HepG2 (cell line): ENCODE measurements around the gene NXPH4. TPM values are rescaled to one million over a fixed set of nuclear protein-coding genes. Genes with fewer than 3 reads are reported as not detected.

Experiments
- CENPT ChIP-seq: sonication (generic); formaldehyde crosslinking; IDR thresholded peaks from 2 replicates; pipeline ENCODE4 v1.8.0; 2022; ENCODE audit warnings: low read depth, mild to moderate bottlenecking, moderate library complexity, missing genetic modification reagents
- RAD21 ChIP-seq: fragments of 450-650 bp; formaldehyde crosslinking; IDR thresholded peaks from 2 replicates; pipeline ENCODE4 v1.5.0; 2020; ENCODE audit warnings: mild to moderate bottlenecking
- TEAD2 ChIP-seq: sonication (generic); formaldehyde crosslinking; IDR thresholded peaks from 2 replicates; pipeline ENCODE4 v1.9.0; 2021; ENCODE audit warnings: missing genetic modification reagents
- TMF1 ChIP-seq: sonication (generic); formaldehyde crosslinking; IDR thresholded peaks from 2 replicates; pipeline ENCODE4 v1.8.1; 2022; ENCODE audit warnings: low read depth, missing genetic modification reagents
- ZBTB3 ChIP-seq: sonication (generic); formaldehyde crosslinking; IDR thresholded peaks from 2 replicates; pipeline ENCODE4 v1.4.0; 2020; ENCODE audit warnings: low read depth, mild to moderate bottlenecking, moderate library complexity, missing genetic modification reagents, borderline replicate concordance
- ZNF501 ChIP-seq: sonication (generic); formaldehyde crosslinking; IDR thresholded peaks from 2 replicates; pipeline ENCODE4 v1.5.1; 2020; ENCODE audit warnings: mild to moderate bottlenecking, moderate library complexity, missing genetic modification reagents
- polyA plus RNA-seq, 8 experiments: library from polyadenylated mRNA; depleted of rRNA in 3 of 8; stranded (reverse) in 7 of 8; unstranded in 1 of 8; fragments of >200 nt; fragmentation: Illumina TruSeq in 4 of 8; extraction: Trizol in 4 of 8; gene quantifications; 2 replicates each; pipeline versions ENCODE4 v1.2.1 to v1.2.3, GENCODE V29; 2011 to 2016; ENCODE audit warnings: low read depth in 4 of 8, missing spikeins in 1 of 8, mixed read lengths in 1 of 8; ENCODE audit not compliant: insufficient read depth in 1 of 8
- total RNA-seq, 5 experiments: library from RNA; depleted of rRNA; stranded (reverse); fragments of >200 nt; fragmentation: Illumina TruSeq; extraction: Trizol; gene quantifications; 2 replicates each; pipeline ENCODE4 v1.2.3, GENCODE V29; 2016; ENCODE audit warnings: low read depth in 1 of 5
- TF ChIP-seq, protein P1 (sequence below): sonication (generic); formaldehyde crosslinking; IDR thresholded peaks from 2 replicates; pipeline ENCODE4 v1.4.0; 2020; ENCODE audit warnings: missing genetic modification reagents
- TF ChIP-seq, protein P2 (sequence below): sonication (generic); formaldehyde crosslinking; IDR thresholded peaks from 2 replicates; pipeline ENCODE4 v1.4.0; 2020; ENCODE audit warnings: missing genetic modification reagents
- TF ChIP-seq, protein P3 (sequence below): sonication (generic); formaldehyde crosslinking; IDR thresholded peaks from 2 replicates; pipeline ENCODE4 v1.4.0; 2020; ENCODE audit warnings: missing genetic modification reagents, borderline replicate concordance
- TF ChIP-seq, protein P4 (sequence below): sonication (generic); formaldehyde crosslinking; IDR thresholded peaks from 2 replicates; pipeline ENCODE4 v1.5.1; 2020; ENCODE audit warnings: mild to moderate bottlenecking, missing genetic modification reagents, moderate library complexity
- TF ChIP-seq, protein P5 (sequence below): sonication (generic); formaldehyde crosslinking; IDR thresholded peaks from 2 replicates; pipeline ENCODE4 v1.8.0; 2022; ENCODE audit warnings: mild to moderate bottlenecking, missing genetic modification reagents, moderate library complexity

Gene NXPH4
- total and polyA plus RNA-seq, 2 of the 13 experiments (the other 11 are each of a cell fraction or from before 2014, with no cell fraction given): 0.13 TPM; not detected in 1

DNA sequence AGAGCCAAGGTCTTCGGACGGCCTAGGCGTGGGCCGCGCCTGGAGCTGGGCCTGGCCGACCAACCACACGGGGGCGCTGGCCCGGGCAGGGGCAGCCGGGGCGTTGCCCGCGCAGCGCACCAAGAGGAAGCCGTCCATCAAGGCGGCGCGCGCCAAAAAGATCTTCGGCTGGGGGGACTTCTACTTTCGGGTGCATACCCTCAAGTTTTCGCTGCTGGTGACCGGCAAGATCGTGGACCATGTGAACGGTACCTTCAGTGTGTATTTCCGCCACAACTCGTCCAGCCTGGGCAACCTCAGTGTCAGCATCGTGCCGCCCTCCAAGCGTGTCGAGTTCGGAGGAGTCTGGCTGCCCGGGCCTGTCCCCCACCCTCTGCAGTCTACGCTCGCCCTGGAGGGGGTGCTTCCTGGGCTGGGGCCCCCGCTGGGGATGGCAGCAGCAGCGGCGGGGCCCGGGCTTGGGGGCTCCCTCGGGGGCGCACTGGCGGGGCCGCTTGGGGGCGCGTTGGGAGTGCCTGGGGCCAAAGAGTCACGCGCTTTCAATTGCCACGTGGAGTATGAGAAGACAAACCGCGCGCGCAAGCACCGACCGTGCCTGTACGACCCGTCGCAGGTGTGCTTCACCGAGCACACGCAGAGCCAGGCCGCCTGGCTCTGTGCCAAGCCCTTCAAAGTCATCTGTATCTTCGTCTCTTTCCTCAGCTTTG lies 8.5 kb downstream of the NXPH4 start (continued):
- TF ChIP-seq, protein P1, sequence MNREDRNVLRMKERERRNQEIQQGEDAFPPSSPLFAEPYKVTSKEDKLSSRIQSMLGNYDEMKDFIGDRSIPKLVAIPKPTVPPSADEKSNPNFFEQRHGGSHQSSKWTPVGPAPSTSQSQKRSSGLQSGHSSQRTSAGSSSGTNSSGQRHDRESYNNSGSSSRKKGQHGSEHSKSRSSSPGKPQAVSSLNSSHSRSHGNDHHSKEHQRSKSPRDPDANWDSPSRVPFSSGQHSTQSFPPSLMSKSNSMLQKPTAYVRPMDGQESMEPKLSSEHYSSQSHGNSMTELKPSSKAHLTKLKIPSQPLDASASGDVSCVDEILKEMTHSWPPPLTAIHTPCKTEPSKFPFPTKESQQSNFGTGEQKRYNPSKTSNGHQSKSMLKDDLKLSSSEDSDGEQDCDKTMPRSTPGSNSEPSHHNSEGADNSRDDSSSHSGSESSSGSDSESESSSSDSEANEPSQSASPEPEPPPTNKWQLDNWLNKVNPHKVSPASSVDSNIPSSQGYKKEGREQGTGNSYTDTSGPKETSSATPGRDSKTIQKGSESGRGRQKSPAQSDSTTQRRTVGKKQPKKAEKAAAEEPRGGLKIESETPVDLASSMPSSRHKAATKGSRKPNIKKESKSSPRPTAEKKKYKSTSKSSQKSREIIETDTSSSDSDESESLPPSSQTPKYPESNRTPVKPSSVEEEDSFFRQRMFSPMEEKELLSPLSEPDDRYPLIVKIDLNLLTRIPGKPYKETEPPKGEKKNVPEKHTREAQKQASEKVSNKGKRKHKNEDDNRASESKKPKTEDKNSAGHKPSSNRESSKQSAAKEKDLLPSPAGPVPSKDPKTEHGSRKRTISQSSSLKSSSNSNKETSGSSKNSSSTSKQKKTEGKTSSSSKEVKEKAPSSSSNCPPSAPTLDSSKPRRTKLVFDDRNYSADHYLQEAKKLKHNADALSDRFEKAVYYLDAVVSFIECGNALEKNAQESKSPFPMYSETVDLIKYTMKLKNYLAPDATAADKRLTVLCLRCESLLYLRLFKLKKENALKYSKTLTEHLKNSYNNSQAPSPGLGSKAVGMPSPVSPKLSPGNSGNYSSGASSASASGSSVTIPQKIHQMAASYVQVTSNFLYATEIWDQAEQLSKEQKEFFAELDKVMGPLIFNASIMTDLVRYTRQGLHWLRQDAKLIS (CRISPR knock-in tag): no peak
- TF ChIP-seq, protein P2, sequence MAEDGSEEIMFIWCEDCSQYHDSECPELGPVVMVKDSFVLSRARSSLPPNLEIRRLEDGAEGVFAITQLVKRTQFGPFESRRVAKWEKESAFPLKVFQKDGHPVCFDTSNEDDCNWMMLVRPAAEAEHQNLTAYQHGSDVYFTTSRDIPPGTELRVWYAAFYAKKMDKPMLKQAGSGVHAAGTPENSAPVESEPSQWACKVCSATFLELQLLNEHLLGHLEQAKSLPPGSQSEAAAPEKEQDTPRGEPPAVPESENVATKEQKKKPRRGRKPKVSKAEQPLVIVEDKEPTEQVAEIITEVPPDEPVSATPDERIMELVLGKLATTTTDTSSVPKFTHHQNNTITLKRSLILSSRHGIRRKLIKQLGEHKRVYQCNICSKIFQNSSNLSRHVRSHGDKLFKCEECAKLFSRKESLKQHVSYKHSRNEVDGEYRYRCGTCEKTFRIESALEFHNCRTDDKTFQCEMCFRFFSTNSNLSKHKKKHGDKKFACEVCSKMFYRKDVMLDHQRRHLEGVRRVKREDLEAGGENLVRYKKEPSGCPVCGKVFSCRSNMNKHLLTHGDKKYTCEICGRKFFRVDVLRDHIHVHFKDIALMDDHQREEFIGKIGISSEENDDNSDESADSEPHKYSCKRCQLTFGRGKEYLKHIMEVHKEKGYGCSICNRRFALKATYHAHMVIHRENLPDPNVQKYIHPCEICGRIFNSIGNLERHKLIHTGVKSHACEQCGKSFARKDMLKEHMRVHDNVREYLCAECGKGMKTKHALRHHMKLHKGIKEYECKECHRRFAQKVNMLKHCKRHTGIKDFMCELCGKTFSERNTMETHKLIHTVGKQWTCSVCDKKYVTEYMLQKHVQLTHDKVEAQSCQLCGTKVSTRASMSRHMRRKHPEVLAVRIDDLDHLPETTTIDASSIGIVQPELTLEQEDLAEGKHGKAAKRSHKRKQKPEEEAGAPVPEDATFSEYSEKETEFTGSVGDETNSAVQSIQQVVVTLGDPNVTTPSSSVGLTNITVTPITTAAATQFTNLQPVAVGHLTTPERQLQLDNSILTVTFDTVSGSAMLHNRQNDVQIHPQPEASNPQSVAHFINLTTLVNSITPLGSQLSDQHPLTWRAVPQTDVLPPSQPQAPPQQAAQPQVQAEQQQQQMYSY (CRISPR knock-in tag): no peak
- TF ChIP-seq, protein P3, sequence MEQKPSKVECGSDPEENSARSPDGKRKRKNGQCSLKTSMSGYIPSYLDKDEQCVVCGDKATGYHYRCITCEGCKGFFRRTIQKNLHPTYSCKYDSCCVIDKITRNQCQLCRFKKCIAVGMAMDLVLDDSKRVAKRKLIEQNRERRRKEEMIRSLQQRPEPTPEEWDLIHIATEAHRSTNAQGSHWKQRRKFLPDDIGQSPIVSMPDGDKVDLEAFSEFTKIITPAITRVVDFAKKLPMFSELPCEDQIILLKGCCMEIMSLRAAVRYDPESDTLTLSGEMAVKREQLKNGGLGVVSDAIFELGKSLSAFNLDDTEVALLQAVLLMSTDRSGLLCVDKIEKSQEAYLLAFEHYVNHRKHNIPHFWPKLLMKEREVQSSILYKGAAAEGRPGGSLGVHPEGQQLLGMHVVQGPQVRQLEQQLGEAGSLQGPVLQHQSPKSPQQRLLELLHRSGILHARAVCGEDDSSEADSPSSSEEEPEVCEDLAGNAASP (CRISPR knock-in tag): no peak
- no peak for TF ChIP-seq TEAD2
- TF ChIP-seq ZBTB3 (CRISPR knock-in tag): no peak
- TF ChIP-seq RAD21 (CRISPR knock-in tag): peak; percentile 65; the same call in 1 of the 2 replicates
- TF ChIP-seq ZNF501: 0 out of 2 replicates have a peak, but pooled peaks have one; percentile 36
- TF ChIP-seq, protein P4, sequence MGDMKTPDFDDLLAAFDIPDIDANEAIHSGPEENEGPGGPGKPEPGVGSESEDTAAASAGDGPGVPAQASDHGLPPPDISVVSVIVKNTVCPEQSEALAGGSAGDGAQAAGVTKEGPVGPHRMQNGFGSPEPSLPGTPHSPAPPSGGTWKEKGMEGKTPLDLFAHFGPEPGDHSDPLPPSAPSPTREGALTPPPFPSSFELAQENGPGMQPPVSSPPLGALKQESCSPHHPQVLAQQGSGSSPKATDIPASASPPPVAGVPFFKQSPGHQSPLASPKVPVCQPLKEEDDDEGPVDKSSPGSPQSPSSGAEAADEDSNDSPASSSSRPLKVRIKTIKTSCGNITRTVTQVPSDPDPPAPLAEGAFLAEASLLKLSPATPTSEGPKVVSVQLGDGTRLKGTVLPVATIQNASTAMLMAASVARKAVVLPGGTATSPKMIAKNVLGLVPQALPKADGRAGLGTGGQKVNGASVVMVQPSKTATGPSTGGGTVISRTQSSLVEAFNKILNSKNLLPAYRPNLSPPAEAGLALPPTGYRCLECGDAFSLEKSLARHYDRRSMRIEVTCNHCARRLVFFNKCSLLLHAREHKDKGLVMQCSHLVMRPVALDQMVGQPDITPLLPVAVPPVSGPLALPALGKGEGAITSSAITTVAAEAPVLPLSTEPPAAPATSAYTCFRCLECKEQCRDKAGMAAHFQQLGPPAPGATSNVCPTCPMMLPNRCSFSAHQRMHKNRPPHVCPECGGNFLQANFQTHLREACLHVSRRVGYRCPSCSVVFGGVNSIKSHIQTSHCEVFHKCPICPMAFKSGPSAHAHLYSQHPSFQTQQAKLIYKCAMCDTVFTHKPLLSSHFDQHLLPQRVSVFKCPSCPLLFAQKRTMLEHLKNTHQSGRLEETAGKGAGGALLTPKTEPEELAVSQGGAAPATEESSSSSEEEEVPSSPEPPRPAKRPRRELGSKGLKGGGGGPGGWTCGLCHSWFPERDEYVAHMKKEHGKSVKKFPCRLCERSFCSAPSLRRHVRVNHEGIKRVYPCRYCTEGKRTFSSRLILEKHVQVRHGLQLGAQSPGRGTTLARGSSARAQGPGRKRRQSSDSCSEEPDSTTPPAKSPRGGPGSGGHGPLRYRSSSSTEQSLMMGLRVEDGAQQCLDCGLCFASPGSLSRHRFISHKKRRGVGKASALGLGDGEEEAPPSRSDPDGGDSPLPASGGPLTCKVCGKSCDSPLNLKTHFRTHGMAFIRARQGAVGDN (CRISPR knock-in tag): peak; percentile 49; the same call in 1 of the 2 replicates
- no peak for TF ChIP-seq TMF1 (CRISPR knock-in tag)
- TF ChIP-seq CENPT (CRISPR knock-in tag): no peak
- TF ChIP-seq, protein P5, sequence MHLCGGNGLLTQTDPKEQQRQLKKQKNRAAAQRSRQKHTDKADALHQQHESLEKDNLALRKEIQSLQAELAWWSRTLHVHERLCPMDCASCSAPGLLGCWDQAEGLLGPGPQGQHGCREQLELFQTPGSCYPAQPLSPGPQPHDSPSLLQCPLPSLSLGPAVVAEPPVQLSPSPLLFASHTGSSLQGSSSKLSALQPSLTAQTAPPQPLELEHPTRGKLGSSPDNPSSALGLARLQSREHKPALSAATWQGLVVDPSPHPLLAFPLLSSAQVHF (CRISPR knock-in tag): no peak
